GM10248 (cell line): ENCODE results near the gene KCNK5.

Source experiments
- CTCF ChIA-PET: fragments of 300-600 bp; sonication (Branson Sonifier 250); formaldehyde crosslinking; extraction: SDS; loops from one replicate; lab custom pipeline; 2021; ENCODE audit warnings: antibody characterized with exemption; lab: Yijun Ruan, JAX
- POLR2A ChIA-PET: fragments of 350-650 bp; sonication (Branson Sonifier 250); formaldehyde crosslinking; extraction: SDS; loops from one replicate; lab custom pipeline; 2020; ENCODE audit warnings: antibody characterized with exemption; lab: Yijun Ruan, JAX
- DNase-seq: peaks from one replicate; pipeline ENCODE4 v3.0.0; 2012; ENCODE audit errors: extremely low spot score
- TF ChIP-seq, protein P1 (sequence below): IDR thresholded peaks from 2 replicates; pipeline ENCODE4 v1.5.1; 2012; ENCODE audit warnings: mild to moderate bottlenecking, low read depth; ENCODE audit errors: extremely low read depth, missing control alignments, control extremely low read depth

The KCNK5 gene

DNA sequence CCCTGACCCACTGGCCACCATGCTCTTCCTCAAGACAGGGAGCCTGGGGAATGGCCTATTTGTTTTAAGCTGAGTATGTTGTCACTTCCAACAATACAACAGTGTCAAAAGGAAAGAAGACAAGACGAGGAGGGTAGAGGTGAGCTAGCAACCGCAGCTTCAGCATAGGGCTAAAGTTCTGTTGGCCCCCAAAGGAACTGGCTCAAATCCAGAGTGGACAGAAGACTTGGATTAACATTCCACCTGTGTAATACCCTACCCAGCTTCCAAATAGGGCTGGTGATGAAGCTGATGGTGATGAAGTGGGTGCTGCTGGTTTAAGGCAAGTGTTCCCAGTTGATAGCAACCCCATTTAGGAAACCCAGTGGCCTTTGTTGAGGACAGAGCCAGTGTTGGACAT is 31.7 kb upstream of the KCNK5 start:
- TF ChIP-seq, protein P1, sequence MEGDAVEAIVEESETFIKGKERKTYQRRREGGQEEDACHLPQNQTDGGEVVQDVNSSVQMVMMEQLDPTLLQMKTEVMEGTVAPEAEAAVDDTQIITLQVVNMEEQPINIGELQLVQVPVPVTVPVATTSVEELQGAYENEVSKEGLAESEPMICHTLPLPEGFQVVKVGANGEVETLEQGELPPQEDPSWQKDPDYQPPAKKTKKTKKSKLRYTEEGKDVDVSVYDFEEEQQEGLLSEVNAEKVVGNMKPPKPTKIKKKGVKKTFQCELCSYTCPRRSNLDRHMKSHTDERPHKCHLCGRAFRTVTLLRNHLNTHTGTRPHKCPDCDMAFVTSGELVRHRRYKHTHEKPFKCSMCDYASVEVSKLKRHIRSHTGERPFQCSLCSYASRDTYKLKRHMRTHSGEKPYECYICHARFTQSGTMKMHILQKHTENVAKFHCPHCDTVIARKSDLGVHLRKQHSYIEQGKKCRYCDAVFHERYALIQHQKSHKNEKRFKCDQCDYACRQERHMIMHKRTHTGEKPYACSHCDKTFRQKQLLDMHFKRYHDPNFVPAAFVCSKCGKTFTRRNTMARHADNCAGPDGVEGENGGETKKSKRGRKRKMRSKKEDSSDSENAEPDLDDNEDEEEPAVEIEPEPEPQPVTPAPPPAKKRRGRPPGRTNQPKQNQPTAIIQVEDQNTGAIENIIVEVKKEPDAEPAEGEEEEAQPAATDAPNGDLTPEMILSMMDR: no peak
- DNase-seq: no peak
- ChIA-PET POLR2A (no interaction called here), CTCF (interaction anchor here (0.7 kb wide), 1 partner anchor 43 kb away, joined by 3 read pairs; no protein-coding TSS in a partner anchor)

DNA sequence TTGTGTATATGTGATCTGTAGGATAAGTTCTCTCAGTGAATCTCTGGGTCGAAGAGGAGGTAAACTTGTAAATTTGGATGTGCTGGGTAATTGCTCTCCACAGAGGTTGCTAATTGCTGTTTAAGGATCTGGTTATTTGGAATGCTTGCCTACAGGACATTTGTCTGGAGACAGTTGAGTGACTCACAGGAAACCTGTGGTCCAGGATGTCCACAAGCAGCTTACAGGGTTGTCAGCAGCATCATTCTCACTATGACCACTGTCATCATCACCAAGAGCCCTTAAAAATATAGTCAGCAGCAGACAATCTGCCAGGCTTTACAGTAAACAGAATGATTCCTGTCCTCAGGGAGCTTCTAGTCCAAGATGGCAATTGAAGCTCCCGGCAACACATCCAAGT is 31.2 kb upstream of the KCNK5 start:
- ChIA-PET CTCF (interaction anchor here (0.7 to 1.6 kb wide), 3 partner anchors 31 to 95 kb away, joined by 3 to 4 read pairs (median 4); no protein-coding TSS in a partner anchor), POLR2A (no interaction called here)
- DNase-seq: no peak

DNA sequence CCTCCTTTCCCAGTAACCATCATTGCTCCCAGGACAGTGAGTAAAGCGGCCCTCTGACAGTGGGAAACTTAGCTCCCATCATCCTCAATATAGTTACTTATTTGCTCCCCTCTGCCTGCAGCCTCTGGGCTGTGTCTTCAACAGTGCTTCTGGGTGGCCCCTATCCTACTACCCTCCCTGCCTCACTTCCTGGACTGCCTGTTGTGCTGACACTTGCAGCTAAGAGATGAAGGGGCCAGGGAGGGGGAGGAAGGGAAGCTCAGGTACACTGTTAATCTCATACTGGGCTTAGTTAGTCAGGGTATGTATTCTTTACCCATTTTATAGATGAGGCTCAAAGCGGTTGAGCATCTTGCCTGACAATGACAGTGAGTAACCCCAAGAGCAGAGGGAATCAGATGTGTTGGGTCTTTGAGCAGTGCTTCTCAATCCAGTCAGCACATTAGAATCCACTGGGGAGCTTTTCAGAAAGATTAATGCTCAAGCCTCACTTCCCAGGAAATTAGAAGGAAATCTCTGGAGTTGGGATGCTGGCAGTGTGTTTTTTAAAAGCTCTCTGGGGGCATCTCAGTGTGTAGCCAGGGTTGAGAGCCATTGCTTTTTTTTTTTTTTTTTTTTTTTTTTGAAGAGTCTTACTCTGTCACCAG is 27.1 kb upstream of the KCNK5 start:
- no peak for DNase-seq
- ChIA-PET POLR2A (interaction anchor here (0.6 kb wide), 1 partner anchor 553 kb away, joined by 6 read pairs; no protein-coding TSS in a partner anchor), CTCF (interaction anchor here (1.1 to 1.7 kb wide), 2 partner anchors 12 to 46 kb away, joined by 3 to 4 read pairs; no protein-coding TSS in a partner anchor)
- TF ChIP-seq, protein P1: no peak

More for the DNA sequence above, 31.2 kb upstream of the KCNK5 start:
- TF ChIP-seq, protein P1: no peak

DNA sequence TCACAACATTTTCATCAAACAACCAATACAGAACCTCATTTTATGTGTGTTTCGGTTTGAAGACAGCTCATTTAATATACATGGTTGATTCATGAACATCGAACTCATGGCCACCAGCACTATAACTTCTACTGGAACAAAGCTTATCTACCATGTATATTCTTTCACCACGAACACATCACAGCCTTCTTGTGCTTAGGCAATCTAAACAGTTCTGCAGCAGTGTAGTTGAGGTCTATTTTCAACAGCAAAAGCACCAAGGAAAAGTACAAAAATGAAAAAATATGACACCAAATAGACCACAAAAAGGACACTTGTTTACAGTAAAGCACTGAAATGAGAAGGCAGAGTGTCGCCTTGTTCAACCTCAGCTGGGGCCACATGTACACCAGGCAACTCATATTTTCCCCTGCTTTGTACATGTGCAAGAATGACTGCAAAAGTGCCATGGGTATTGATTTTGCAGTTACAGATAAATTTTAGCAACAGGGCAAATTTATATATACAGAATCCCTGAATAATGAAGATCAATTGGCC is 25.8 kb upstream of the KCNK5 start:
- TF ChIP-seq, protein P1: no peak
- DNase-seq: no peak
- POLR2A ChIA-PET: no interaction called here
- CTCF ChIA-PET: no interaction called here

DNA sequence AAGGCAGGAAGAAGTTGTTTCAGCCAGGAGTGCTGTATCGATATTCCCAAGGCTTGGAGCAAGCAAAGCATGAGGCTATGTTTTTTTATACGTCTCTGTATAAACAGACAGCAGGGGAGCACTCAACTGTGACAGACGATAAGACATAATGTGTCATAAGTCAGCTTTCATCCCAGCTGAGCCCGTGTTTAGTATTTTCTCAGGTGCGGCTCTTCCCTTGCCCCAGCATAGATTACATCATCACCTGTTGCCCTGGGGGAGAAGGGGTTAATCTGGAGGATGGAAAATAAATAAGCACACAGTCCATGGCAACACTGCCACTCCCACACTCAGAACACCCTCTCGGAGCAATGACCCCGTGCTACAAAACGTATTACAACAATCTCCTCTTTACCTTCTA is 22.1 kb upstream of the KCNK5 start:
- ChIA-PET POLR2A (no interaction called here), CTCF (no interaction called here)
- no peak for DNase-seq
- TF ChIP-seq, protein P1: no peak

DNA sequence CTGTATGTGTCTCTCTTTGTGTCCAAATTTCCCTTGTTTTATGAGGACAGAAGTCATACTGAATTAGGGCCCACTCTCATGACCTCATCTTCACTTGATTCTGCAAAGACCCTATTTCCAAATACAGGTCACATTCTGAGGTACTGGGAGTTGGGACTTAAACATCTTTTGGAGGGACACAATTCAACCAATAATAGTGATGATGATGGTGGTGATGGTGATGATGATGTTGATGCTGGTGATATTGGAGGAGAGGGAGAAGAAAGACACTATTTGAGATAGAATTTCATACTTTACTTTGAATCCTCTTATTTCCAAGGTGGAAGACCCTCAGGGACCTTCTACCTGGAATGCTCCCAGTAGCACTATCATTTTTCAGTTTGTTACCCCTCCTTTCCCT is 21.2 kb upstream of the KCNK5 start:
- CTCF ChIA-PET: no interaction called here
- TF ChIP-seq, protein P1: no peak
- POLR2A ChIA-PET: no interaction called here
- no peak for DNase-seq
